NK-92 (cell line): ENCODE measurements around the gene TCP10L.
"Not testable (repeated sequence)": the region's sequence is repeated elsewhere in the genome, so short reads cannot be mapped to it uniquely, and the experiment has no call there.

ENCODE experiments used
- DNase-seq: peaks from one replicate; lab custom pipeline; 2025; ENCODE audit not compliant: unreplicated experiment; lab: John Stamatoyannopoulos, UW

TCP10L gene

GRCh38 chr21:32558106-32558505 is 27.2 kb downstream of the TCP10L start:
- DNase-seq: no peak

DNA sequence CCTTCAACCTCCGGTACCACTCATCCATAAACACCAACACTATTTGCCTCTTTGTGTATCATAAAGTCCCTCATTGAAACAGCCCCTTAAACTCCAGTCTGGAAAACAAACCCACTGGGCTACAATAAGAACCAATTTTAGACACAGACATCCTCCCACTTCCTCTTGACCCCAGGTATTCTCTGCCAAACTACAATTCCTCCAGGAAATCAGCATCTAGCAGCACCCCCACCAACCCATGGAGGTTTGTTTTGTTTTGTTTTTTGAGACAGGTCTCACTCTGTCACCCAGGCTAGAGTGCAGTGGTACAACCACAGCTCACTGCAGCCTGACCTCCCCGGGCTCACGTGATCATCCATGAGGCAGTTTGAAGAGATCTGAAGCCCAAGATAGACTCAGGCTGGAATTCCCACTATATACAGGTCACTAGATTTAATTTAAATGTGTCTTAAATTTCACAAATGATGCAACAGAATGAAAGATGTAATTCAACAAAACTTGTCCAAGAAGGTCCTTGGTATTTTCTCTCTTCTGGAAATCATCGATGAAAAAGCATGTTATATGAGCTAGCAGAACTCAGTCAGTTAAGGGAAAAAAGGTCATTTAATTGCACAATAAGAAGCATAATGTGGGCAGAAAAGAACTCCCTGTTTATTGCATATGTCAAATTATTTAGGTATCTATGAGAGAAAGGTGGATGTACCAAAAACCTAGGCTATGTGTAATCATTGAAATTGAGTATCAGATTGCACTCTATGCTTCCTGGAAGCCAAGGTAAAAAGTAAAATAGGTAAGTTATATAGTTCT is 30.3 kb downstream of the TCP10L start:
- DNase-seq: no peak

GRCh38 chr21:32549886-32550285 is 35.4 kb downstream of the TCP10L start:
- DNase-seq: no peak

DNA sequence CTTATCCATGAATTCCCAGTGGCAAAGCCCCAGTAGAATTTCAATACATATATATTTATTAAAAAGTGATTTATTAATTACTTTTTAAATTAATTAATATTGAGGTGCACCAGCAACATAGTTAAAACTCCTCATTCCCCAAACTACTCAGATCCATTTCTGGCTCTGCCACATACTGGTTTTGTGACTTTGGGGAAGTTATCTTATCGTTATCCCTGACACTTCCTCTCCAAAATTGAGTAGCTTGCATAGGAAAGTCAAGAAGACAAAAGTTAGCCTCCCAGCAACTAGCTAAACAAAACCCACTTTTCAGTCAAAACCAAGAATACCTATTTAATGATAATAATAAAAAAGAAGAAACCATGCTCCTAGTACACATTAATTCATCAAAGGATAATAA is 35.9 kb downstream of the TCP10L start:
- DNase-seq: no peak

DNA sequence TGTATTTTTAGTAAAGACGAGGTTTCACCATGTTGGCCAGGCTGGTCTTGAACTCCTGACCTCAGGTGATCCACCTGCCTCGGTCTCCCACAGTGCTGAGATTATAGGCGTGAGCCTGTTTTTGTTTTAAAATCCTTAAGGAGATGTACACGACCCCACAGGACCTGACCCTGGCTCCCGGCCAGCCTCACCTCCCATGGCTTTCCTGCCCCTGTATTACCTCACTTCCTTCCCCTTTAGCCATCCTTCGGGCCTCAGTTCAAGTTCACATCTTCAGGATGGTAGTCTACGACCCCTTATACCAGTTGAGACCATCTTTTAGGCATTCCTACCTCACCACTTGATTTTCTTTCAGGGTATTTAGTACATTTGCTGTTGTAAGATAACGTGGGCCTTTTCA is 36.3 kb downstream of the TCP10L start:
- no peak for DNase-seq

DNA sequence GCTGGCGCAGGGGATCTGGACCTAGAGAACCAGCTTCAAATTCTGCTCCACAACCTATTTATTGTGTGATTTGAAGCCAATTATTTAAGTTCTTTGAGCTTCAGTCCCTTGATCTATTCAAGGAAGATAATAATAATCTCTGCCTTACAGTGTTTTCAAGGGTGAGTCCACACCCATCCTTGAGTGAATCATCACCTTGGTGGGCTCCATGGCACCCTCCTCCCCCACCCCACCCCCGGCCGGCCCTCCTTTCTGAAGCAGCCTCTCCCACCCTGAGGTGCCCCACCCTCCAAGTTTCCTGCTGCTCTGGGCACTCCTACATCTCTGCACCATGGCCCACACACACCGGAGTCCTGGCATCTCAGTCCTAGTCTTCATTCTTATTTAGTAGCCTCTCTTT is 38.3 kb downstream of the TCP10L start:
- DNase-seq: no peak

DNA sequence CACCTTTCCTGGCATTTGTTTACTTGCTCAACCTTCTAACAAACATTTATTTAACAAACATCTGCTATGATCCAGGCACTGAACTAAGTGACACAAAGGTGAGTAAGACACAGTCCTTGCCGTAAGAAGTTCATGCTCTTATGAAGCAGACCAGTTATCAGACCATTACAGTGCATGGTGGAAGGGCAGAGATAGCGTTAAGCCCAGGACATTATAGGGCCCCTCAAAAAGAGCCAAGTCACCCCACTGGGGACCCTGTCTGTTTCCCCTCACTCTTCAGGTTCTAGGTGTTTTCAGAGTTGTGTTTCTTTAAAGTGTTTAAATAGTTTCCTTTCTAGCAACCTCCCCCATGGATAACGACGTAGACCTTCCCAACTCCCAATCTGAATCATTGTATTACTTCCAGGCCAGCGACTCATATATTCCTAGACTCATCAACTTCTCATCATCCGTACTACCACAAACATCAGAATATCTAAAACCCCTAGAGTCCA is 39.3 kb downstream of the TCP10L start:
- DNase-seq: no peak

DNA sequence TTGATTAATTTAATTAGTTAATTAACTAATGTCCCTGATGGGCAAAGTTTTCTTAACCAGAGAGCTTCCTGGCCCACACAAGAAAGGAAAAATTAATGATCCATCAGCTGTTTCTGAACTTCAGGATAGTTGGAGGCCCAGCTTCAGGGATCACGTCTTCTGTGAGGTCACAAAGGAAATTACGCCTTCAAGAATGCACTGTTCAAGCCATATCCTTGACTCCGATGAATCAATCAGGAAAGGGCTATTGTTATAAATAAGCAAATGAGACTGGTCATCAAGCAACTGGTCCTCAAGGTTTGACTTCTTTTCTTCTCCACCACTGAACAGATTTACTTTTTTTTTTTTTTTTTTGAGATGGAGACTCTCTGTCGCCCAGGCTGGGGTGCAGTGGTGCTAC is 40.6 kb downstream of the TCP10L start:
- no peak for DNase-seq

DNA sequence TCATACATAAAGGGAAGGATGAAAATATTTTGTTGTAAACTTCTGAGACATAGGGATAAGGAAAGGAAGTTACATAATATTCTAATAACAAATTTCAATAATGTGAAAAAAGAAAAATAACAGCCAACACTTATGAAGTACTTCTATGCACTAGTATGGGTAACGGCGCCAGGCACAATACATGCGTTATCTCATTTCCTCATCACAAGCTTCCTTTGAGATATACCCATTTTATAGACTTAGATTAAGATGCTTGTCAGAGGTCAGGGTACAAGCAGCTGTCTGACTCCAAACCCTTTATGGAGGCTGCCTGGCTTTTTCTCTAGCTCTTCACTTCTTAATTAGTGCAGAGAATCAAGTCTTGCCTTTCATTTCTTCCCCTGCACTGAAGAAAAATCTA is 41.3 kb downstream of the TCP10L start:
- no peak for DNase-seq

DNA sequence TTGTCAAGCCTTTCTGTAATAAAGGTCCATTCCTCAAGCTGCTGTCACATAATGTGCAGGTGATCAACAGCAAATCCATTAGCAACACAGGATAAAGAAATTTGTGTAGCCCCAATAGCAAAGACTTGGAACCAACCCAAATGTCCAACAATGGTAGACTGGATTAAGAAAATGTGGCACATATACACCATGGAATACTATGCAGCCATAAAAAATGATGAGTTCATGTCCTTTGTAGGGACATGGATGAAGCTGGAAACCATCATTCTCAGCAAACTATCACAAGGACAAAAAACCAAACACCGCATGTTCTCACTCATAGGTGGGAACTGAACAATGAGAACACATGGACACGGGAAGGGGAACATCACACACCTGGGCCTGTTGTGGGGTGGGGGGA is 42.3 kb downstream of the TCP10L start:
- not testable (repeated sequence) for DNase-seq

DNA sequence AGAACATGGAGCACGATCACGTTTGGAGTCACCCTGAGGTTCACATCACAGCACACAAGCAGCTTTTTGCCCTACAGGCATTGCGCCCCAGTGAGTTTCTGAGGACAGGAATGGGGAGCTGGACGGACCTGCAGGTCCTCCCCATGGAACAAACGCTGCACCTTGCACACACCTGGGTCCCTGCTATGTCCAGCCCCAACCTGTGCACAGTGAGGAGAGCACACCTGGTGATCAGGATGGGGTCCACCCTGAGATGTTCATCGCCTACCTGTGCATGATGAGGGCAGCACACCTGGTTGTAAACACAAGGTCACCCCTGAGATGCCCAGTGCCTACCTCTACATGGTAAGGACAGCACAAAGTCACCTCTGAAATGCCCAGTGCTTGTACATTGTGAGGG is 45.9 kb downstream of the TCP10L start:
- DNase-seq: no peak

GRCh38 chr21:32538147-32538792 is 47.1 kb downstream of the TCP10L start:
- DNase-seq: no peak

DNA sequence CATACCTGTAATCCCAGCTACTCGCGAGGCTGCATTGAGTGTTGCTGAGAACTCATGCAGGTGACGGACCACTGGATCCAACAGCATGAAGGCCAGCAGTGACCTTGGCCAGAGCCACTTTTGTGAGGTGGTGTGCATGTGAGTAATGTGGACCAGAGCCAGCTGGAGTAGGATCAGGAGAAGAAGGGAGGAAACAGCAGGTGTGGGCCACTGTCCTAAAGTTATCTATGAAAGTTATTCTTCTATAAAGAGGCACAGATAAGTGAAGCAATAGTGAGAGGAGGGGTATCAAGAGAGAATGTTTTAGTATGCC is 47.8 kb downstream of the TCP10L start:
- DNase-seq: no peak

GRCh38 chr21:32535612-32536011 is 49.7 kb downstream of the TCP10L start:
- no peak for DNase-seq

DNA sequence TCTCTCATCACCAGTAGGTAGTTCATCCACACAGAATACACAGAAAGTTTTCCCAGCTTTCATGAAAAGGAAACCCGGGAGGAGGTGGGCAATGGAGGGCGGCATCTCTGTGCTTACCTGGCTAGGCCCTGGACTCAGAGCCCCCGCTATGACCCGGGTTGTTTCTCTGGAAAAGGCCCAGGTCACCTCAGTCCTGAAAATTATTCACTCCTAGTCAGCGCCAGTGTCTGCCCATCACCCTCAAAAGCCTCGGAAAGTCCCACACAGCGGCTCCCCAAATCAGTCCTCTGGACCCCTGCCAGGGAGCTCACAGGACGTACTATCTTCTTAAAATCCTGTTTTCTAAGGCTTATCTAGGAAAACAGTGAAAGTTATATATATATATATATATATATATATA is 51.2 kb downstream of the TCP10L start:
- no peak for DNase-seq

- no peak for DNase-seq
These were observed 51.7 kb downstream of the TCP10L start for GRCh38 chr21:32533611-32534010.

- DNase-seq: no peak
These were observed 52.3 kb downstream of the TCP10L start for GRCh38 chr21:32533053-32533452.

DNA sequence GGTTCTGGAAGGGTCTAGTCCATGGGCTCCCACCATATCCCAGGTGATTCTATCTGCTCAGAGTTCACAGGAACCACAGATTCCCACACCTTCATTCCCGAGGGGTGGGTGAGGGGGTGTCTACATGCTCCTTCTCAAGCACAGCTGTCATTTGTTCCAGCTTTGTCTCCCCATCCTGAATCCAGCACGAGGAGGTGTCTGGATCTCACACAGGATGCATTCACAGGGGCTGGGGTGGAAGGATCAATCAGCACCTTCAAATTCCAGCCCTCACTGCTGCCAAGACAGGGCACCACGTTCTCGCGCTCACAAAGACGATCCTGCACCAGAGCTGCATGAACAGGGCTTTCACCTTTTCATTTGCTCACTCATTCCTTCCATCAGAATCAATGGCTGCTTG is 52.7 kb downstream of the TCP10L start:
- no peak for DNase-seq

DNA sequence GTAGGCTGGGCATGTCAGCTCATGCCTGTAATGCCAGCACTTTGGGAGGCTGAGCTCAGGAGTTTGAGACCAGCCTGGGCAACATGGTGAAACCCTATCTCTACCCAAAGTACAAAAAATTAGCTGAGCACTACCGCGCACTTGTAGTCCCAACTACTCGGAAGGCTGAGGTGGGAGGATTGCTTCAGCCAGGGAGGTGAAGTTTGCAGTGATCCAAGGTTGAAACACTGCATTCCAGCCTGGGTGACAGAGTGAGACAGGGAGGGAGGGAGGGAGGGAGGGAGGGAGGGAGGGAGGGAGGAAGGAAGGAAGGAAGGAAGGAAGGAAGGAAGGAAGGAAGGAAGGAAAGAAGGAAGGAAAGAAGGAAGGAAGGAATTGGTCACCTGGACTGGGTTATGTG is 53.8 kb downstream of the TCP10L start:
- not testable (repeated sequence) for DNase-seq

DNA sequence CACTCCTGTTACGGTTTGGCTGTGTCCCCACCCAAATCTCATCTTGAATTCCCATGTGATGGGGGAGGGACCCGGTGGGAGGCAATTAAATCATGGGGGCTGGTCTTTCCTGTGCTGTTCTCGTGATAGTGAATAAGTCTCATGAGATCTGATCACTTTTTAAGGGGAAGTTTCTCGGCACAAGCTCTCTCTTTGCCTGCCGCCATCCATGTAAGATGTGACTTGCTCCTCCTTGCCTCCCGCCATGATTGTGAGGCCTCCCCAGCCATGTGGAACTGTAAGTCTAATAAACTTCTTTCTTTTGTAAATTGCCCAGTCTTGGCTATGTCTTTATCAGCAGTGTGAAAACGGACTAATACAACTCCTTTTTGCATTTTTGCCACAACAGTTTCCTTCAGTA is 54.5 kb downstream of the TCP10L start:
- DNase-seq: not testable (repeated sequence)

DNA sequence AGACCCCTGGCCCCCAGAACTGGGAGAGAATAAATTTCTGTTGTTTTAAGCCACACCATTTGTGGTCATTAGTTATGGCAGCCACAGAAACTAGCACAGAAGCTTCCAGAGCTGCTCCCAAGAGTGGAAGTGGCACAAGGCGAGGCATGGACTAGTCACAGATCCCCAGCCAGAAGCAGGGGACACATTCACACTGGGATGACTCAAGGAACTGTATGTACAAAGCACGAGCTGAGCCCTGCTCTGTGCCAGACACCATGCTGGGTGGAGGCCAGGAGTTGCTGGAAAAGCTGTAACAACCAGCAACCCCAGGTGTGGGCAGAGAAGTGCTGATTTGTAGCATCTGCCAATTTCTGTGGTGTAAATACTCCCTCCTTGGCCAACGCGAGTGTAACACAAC is 55.6 kb downstream of the TCP10L start:
- no peak for DNase-seq

- no peak for DNase-seq
These were observed 60.0 kb downstream of the TCP10L start for GRCh38 chr21:32525282-32525681.
